Duodenal mucosa (tissue), 2 donors: ENCODE data around the gene GFM2.
A peak's percentile ranks its signal among the peaks of the same experiment; 100 is the strongest.
"Not testable (repeated sequence)": the region's sequence is repeated elsewhere in the genome, so short reads cannot be mapped to it uniquely, and the experiment has no call there.

Experiments
- H3K27ac ChIP-seq: one replicate; pipeline ENCODE4 v1.7.0; 2013; ENCODE audit warnings: low read depth, low read length
- H3K27me3 ChIP-seq, 2 donors: one replicate each; pipeline ENCODE4 v1.7.0; 2013; ENCODE audit warnings: low read length in 2 of 2, control low read depth in 1 of 2; ENCODE audit not compliant: insufficient read depth in 2 of 2, control insufficient read depth in 1 of 2
- H3K36me3 ChIP-seq, 2 donors: one replicate each; pipeline ENCODE4 v1.7.0; 2013; ENCODE audit warnings: low read length in 2 of 2, control low read depth in 1 of 2; ENCODE audit not compliant: insufficient read depth in 2 of 2, control insufficient read depth in 1 of 2
- H3K4me1 ChIP-seq, 2 donors: one replicate each; pipeline ENCODE4 v1.7.0; 2013; ENCODE audit warnings: low read length in 2 of 2, control low read depth in 1 of 2; ENCODE audit not compliant: insufficient read depth in 2 of 2, control insufficient read depth in 1 of 2
- H3K4me3 ChIP-seq, 2 donors: one replicate each; pipeline ENCODE4 v1.7.0; 2013; ENCODE audit warnings: low read length in 2 of 2, low read depth in 1 of 2
- H3K9ac ChIP-seq, 2 donors: one replicate each; pipeline ENCODE4 v1.7.0; 2013; ENCODE audit warnings: low read length in 2 of 2, low read depth in 1 of 2
- H3K9me3 ChIP-seq, 2 donors: one replicate each; pipeline ENCODE4 v1.7.0; 2013; ENCODE audit warnings: low read length in 2 of 2, control low read depth in 1 of 2; ENCODE audit not compliant: control insufficient read depth in 1 of 2

The GFM2 gene

DNA sequence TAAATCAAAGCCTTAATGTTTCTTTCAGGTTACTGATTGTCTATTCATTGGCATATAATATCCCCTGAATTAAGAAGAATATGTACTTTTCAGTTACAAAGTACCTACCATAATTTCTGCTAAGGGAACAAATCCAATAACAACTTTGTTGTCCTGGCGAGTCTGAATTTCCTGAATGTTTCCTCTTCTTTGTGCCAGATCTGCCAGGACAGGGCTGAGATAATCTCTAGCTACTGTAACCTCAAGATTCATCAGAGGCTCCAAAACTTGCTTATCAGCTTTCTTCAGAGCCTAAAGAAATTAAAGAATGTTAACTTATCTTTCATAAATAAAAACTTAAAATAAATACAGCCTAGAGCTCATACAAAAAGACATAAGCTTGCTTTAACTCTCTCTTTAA is 44.6 kb downstream of the GFM2 start:
- Histone ChIP-seq H3K27me3 (no peaks in the 10 kb centered on the region), H3K27ac (no peak overlapping the region), H3K4me1 (no peaks in the 10 kb centered on the region), H3K4me3 (no peak overlapping the region), H3K36me3 (peaks cover 33 to 82% of the 10 kb centered on the region in 2 donors), H3K9me3 (no peaks in the 10 kb centered on the region), H3K9ac (no peak overlapping the region)

DNA sequence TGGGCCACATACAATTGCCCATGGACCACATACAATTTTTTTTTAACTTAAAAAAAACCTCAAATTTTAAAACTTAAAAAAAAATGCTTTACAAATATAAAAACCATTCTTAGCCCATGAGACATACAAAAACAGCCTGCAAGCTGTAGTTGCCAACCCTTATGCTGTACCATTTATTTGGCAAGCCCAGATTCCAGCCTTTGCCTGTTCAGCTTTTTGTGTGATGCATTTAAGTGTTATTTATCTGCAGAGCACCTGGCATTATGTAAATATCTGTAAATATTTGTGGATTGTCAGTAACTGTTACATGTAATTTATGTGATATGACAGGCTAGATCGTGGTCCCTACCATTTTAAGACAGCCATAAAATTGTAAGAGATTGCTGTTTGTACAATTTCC is 49.3 kb downstream of the GFM2 start:
- peaks cover 21 to 67% of the 10 kb centered on the region in 2 donors for H3K36me3 ChIP-seq

GRCh38 chr5:74693191-74693590 is 73.7 kb downstream of the GFM2 start:
- Histone ChIP-seq H3K36me3 (peaks cover 20 to 53% of the 10 kb centered on the region in 2 donors), H3K27ac (no peak overlapping the region), H3K4me1 (no peaks in the 10 kb centered on the region)

More for the DNA sequence above, 49.3 kb downstream of the GFM2 start:
- no peaks in the 10 kb centered on the region for H3K27me3 ChIP-seq
- H3K27ac ChIP-seq: no peak overlapping the region
- no peak overlapping the region for H3K9ac ChIP-seq
- H3K4me1 ChIP-seq: no peaks in the 10 kb centered on the region
- no peak overlapping the region for H3K4me3 ChIP-seq
- H3K9me3 ChIP-seq: no peaks in the 10 kb centered on the region

DNA sequence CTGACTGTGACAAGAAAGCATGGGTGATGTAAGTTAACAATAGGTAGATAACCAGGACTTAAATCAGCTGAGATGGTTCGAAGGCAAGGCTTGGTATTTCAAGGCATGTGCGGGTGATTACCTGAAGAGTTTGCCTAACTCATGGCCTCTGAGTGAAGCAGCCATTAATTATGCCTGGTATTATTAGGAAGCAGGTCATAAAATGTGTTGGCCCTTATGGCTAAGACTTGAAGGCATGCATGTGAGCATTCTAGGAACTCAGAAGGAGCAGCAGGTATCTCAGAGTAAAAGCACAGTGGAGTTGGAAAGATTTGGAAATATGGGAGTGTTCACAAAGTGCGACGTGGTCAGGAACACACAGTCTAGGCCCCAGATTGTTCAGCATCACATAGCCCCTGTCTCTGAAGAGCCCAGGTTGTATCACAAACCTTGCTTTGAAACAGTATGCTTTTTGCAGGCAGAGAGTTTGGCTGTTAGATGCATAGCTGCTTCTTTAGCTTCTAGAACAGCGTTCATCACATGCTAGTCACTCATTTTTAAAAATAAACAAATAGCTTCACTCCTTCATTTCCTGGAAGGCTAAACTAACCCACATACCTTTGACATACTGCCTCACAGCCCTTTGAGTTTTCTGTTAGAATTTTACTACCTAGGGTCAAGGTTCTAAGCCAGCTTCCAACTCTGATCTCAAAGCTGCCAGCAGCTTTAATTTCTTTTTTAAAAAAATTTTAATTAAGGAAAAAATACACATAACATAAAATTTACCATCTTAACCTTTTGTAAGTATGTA is 79.8 kb downstream of the GFM2 start:
- no peak overlapping the region for H3K27ac ChIP-seq
- no peak overlapping the region for H3K9ac ChIP-seq
- H3K4me3 ChIP-seq: peak overlapping the region; percentile 19 to 74

More at GRCh38 chr5:74693191-74693590, 73.7 kb downstream of the GFM2 start:
- Histone ChIP-seq H3K9ac (no peak overlapping the region), H3K9me3 (no peaks in the 10 kb centered on the region), H3K4me3 (no peak overlapping the region), H3K27me3 (no peaks in the 10 kb centered on the region)

DNA sequence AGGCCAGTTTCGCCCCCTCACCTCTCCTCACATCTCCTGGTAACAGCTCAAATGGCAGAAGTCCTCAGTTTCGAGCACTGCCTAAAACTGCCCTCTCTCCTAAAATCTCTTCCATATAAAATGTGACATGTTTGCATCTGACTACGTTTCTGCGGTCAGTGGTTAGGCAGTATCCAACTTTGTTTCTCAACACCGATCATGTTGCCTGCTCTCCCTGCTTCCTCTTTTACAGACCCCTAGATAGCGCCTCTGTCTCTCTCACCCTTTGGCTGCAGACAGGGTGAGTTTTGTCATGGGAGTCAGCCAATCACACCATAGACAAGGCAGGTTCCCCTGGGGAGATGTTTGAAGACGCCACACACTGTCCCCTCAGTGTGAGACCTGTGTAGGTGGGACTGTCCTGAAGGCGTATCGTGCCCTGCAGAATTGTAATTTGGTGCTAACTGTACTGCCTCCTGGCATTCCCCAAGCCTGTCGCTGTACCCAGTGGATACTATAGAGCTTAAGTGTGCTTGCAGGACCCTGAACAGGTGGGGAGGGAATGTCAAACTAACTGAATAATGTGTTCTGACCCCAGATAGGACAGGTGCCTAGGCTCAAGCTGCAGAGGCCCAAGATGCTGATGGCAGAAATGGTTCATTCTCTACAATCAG is 80.8 kb downstream of the GFM2 start:
- peaks cover 17 to 18% of the 10 kb centered on the region in 2 donors for H3K4me1 ChIP-seq
- peak overlapping the region; percentile 85 to 86 for H3K9ac ChIP-seq
- no peaks in the 10 kb centered on the region for H3K27me3 ChIP-seq
- peak overlapping the region; percentile 74 to 91 for H3K4me3 ChIP-seq
- H3K27ac ChIP-seq: no peak overlapping the region
- no peaks in the 10 kb centered on the region for H3K9me3 ChIP-seq
- H3K36me3 ChIP-seq: peaks cover 6 to 13% of the 10 kb centered on the region in 2 donors

More for the DNA sequence above, 79.8 kb downstream of the GFM2 start:
- Histone ChIP-seq H3K4me1 (peaks cover 17 to 18% of the 10 kb centered on the region in 2 donors), H3K27me3 (no peaks in the 10 kb centered on the region), H3K9me3 (no peaks in the 10 kb centered on the region), H3K36me3 (peaks cover 7 to 17% of the 10 kb centered on the region in 2 donors)

DNA sequence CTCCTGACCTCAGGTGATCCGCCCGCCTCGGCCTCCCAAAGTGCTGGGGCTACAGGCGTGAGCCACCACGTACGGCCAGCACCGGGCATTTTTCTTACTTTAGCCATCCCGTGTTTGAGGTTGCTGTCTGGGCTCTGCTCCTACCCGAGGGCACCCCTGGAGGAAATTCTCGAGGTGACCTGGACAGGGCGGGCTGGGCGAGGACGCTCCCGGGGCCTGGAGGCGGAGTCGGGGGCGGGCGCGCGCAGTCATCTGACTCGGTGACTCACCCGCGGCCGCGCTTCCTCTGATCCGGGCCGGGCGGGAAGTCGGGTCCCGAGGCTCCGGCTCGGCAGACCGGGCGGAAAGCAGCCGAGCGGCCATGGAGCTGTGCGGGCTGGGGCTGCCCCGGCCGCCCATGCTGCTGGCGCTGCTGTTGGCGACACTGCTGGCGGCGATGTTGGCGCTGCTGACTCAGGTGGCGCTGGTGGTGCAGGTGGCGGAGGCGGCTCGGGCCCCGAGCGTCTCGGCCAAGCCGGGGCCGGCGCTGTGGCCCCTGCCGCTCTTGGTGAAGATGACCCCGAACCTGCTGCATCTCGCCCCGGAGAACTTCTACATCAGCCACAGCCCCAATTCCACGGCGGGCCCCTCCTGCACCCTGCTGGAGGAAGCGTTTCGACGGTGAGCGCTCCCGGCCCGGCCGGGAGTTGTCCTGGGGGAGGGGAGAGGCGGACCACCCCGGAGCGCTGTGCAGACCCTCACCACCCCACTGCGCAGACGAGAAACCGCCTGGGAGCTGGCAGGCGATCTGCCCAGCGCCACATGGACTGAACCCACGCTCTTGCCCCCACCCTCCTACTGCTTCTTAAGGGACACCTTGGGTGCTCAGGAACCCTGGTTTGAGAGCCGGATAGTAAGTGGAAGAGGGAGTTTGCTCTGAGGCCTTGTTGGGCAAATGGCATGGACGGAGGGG is 81.7 kb downstream of the GFM2 start, which contains the start of gene HEXB:
TSS of gene HEXB (plus strand) at position 334 of the 952 bp plus-strand sequence. CDS start at position 362, 28 bp downstream.
- Histone ChIP-seq H3K4me1 (peaks cover 17 to 18% of the 10 kb centered on the region in 2 donors), H3K27me3 (no peaks in the 10 kb centered on the region), H3K9ac (peak within 1 kb of the TSS; percentile 85 to 86), H3K4me3 (peak within 1 kb of the TSS; percentile 74 to 91), H3K36me3 (peaks cover 0 to 5% of the 10 kb centered on the region in 2 donors), H3K27ac (peak within 1 kb of the TSS; percentile 71), H3K9me3 (no peaks in the 10 kb centered on the region)

GRCh38 chr5:74679966-74680365 is 87.0 kb downstream of the GFM2 start:
- Histone ChIP-seq H3K9ac (no peak overlapping the region), H3K27me3 (no peaks in the 10 kb centered on the region), H3K27ac (no peak overlapping the region), H3K9me3 (no peaks in the 10 kb centered on the region), H3K4me1 (no peaks in the 10 kb centered on the region), H3K4me3 (no peak overlapping the region), H3K36me3 (no peaks in the 10 kb centered on the region)

GRCh38 chr5:74679300-74679699 is 87.6 kb downstream of the GFM2 start:
- H3K27me3 ChIP-seq, H3K9ac ChIP-seq, H3K9me3 ChIP-seq, H3K4me1 ChIP-seq, H3K4me3 ChIP-seq, H3K27ac ChIP-seq, H3K36me3 ChIP-seq: not testable (repeated sequence)

GRCh38 chr5:74678123-74678522 is 88.8 kb downstream of the GFM2 start:
- H3K9ac ChIP-seq, H3K4me1 ChIP-seq, H3K27me3 ChIP-seq, H3K36me3 ChIP-seq, H3K9me3 ChIP-seq, H3K4me3 ChIP-seq, H3K27ac ChIP-seq: not testable (repeated sequence)
